CD4-positive, alpha-beta T cell treated with Interleukin-12 subunit alpha and Interleukin-12 subunit beta, for 1 hour (primary cell): ENCODE results near the gene NLRP9.

ENCODE experiments used
- DNase-seq: peaks from one replicate; pipeline ENCODE4 v3.0.0-alpha.2; 2020

Gene NLRP9

GRCh38 chr19:55672418-55672817 is 65.8 kb downstream of the NLRP9 start:
- DNase-seq = no peak

GRCh38 chr19:55671054-55671378 is 67.2 kb downstream of the NLRP9 start:
- no peak for DNase-seq

GRCh38 chr19:55670280-55671053 is 67.7 kb downstream of the NLRP9 start:
- DNase-seq = no peak

GRCh38 chr19:55669418-55670279 is 68.6 kb downstream of the NLRP9 start:
- no peak for DNase-seq

- no peak for DNase-seq
Observed at GRCh38 chr19:55668603-55669348, 69.4 kb downstream of the NLRP9 start.

- DNase-seq = no peak
Observed at GRCh38 chr19:55667958-55668357, 70.2 kb downstream of the NLRP9 start.

- no peak for DNase-seq
Observed at GRCh38 chr19:55667511-55667910, 70.7 kb downstream of the NLRP9 start.

GRCh38 chr19:55667006-55667381 is 71.2 kb downstream of the NLRP9 start:
- DNase-seq = no peak

GRCh38 chr19:55666343-55667005 is 71.7 kb downstream of the NLRP9 start:
- no peak for DNase-seq

- DNase-seq = no peak
Observed at GRCh38 chr19:55663846-55664536, 74.2 kb downstream of the NLRP9 start.

GRCh38 chr19:55661826-55662225 is 76.4 kb downstream of the NLRP9 start:
- DNase-seq = no peak

GRCh38 chr19:55660991-55661390 is 77.2 kb downstream of the NLRP9 start:
- DNase-seq = no peak

GRCh38 chr19:55660404-55660803 is 77.8 kb downstream of the NLRP9 start:
- DNase-seq = no peak

GRCh38 chr19:55659822-55660221 is 78.4 kb downstream of the NLRP9 start:
- no peak for DNase-seq

- DNase-seq = no peak
Observed at GRCh38 chr19:55658846-55659459, 79.2 kb downstream of the NLRP9 start.
